ENCODE measurements around the gene GRIK2.

GRCh38 chr6:101994521-101994920, 601.0 kb downstream of the GRIK2 start:
- TF ChIP-seq POLR2AphosphoS5 (IDR thresholded peaks at IDR 0.05), result no peak
- no peak for TF ChIP-seq POLR2A (IDR thresholded peaks at IDR 0.05)

Measured in suprapubic skin (tissue), 4 donors.